Skeletal muscle satellite cell (primary cell): Measurements from ENCODE around the gene ANKLE2.
"Not testable (repeated sequence)": the region's sequence is repeated elsewhere in the genome, so short reads cannot be mapped to it uniquely, and the experiment has no call there.

Experiments used
- H3K27me3 ChIP-seq: 2 replicates; pipeline ENCODE4 v1.7.0; 2013; ENCODE audit warnings: low read length; ENCODE audit not compliant: control insufficient read depth, insufficient read depth
- H3K36me3 ChIP-seq: 2 replicates; pipeline ENCODE4 v1.7.0; 2013; ENCODE audit warnings: mild to moderate bottlenecking, control low read depth, low read length; ENCODE audit not compliant: insufficient read depth
- H3K4me1 ChIP-seq: 2 replicates; pipeline ENCODE4 v1.7.0; 2013; ENCODE audit warnings: low read length; ENCODE audit not compliant: control insufficient read depth, insufficient read depth
- H3K4me2 ChIP-seq: 2 replicates; pipeline ENCODE4 v1.7.0; 2013; ENCODE audit warnings: mild to moderate bottlenecking, low read length
- H3K4me3 ChIP-seq: 2 replicates; pipeline ENCODE4 v1.7.0; 2013; ENCODE audit warnings: low read length
- H3K9ac ChIP-seq: 2 replicates; pipeline ENCODE4 v1.7.0; 2013; ENCODE audit warnings: mild to moderate bottlenecking, low read depth, low read length, moderate library complexity
- H3K9me3 ChIP-seq: replicated peaks from 2 replicates; pipeline ENCODE4 v1.7.0; 2013; ENCODE audit warnings: mild to moderate bottlenecking, control low read depth, low read length

The ANKLE2 gene

DNA sequence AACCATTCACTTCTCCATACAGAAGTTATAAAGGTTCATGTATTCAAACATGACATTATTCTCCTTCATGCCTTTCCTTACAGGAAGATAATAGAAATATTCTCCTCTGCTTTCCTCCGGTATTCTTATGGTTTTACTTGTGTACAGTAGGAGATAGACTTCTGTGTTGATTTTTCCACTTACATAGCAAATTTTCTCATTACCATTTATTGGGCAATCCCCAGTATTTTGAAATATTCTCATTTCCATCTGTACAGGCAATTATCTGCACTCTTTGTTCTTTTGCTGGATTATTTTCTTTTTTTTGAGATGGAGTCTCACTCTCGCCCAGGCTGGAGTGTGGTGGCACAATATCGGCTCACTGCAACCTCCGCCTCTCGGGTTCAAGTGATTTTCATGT is 63.3 kb downstream of the ANKLE2 start:
- no peaks in the 10 kb centered on the region for H3K9me3 ChIP-seq
- H3K4me2 ChIP-seq = no peak overlapping the region
- no peak overlapping the region for H3K9ac ChIP-seq
- no peak overlapping the region for H3K4me3 ChIP-seq
- peaks cover 12% of the 10 kb centered on the region for H3K36me3 ChIP-seq
- no peaks in the 10 kb centered on the region for H3K27me3 ChIP-seq
- H3K4me1 ChIP-seq = peaks cover 8% of the 10 kb centered on the region

DNA sequence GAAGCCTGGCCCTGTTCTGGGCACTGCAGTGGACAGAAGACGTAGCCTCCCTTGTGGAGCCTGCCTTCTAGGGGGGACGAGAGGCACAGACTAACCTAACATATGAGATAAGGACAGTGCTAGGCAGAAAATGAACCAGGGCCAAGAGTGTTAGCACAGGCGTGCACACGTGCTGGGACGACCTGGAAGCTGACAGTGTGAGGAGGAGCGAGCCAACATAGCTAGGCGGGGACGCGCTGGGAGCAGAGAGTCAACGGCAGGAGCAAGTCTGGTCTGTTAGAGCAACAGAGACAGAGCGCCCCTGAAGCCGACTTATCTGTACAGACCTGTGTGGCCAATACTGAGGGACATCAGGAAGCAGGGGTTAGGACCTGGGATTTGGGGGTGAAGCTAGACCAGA is 66.2 kb downstream of the ANKLE2 start:
- peaks cover 9% of the 10 kb centered on the region for H3K36me3 ChIP-seq
- H3K27me3 ChIP-seq = no peaks in the 10 kb centered on the region
- H3K9me3 ChIP-seq = no peaks in the 10 kb centered on the region
- H3K9ac ChIP-seq = no peak overlapping the region
- H3K4me2 ChIP-seq = no peak overlapping the region
- peaks cover 5% of the 10 kb centered on the region for H3K4me1 ChIP-seq
- no peak overlapping the region for H3K4me3 ChIP-seq

DNA sequence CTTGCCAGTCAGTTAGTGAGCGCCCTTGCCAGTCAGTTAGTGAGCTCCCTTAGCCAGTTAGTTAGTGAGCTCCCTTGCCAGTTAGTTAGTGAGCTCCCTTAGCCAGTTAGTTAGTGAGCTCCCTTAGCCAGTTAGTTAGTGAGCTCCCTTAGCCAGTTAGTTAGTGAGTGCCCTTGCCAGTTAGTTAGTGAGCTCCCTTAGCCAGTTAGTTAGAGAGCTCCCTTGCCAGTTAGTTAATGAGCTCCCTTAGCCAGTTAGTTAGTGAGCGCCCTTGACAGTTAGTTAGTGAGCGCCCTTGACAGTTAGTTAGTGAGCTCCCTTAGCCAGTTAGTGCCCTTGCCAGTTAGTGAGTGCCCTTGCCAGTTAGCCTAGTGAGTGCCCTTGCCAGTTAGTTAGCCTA is 66.7 kb downstream of the ANKLE2 start:
- H3K36me3 ChIP-seq, H3K4me3 ChIP-seq, H3K4me2 ChIP-seq, H3K27me3 ChIP-seq, H3K9ac ChIP-seq, H3K4me1 ChIP-seq, H3K9me3 ChIP-seq: not testable (repeated sequence)

DNA sequence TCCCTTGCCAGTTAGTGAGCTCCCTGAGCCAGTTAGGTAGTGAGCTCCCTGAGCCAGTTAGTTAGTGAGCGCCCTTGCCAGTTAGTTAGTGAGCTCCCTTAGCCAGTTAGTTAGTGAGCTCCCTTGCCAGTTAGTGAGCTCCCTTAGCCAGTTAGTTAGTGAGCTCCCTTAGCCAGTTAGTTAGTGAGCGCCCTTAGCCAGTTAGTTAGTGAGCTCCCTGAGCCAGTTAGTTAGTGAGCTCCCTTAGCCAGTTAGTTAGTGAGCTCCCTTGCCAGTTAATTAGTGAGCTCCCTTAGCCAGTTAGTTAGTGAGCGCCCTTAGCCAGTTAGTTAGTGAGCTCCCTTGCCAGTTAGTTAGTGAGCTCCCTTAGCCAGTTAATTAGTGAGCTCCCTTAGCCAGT is 69.6 kb downstream of the ANKLE2 start:
- not testable (repeated sequence) for H3K4me1 ChIP-seq, H3K4me2 ChIP-seq, H3K4me3 ChIP-seq, H3K9ac ChIP-seq, H3K36me3 ChIP-seq, H3K9me3 ChIP-seq, H3K27me3 ChIP-seq

DNA sequence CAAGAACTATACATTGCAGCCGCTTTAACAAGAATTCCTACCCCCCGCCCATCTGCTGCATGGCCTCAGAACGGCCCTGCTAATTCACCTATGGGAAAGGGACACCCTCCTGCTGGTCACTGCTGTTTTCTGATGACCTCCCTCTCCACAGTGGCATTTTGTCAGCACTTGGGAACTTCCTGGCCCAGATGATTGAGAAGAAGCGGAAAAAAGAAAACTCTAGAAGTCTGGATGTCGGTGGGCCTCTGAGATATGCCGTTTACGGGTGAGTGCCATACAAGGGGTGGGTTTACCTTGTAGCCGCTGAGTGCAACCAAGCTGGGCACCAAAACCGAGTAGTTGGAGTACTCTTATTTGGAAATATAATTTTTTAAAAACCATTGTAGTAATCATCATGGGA is 71.5 kb downstream of the ANKLE2 start:
- Histone ChIP-seq H3K9me3 (no peaks in the 10 kb centered on the region), H3K36me3 (no peaks in the 10 kb centered on the region), H3K9ac (no peak overlapping the region), H3K4me3 (no peak overlapping the region), H3K4me2 (no peak overlapping the region), H3K27me3 (no peaks in the 10 kb centered on the region), H3K4me1 (peaks cover 3% of the 10 kb centered on the region)

DNA sequence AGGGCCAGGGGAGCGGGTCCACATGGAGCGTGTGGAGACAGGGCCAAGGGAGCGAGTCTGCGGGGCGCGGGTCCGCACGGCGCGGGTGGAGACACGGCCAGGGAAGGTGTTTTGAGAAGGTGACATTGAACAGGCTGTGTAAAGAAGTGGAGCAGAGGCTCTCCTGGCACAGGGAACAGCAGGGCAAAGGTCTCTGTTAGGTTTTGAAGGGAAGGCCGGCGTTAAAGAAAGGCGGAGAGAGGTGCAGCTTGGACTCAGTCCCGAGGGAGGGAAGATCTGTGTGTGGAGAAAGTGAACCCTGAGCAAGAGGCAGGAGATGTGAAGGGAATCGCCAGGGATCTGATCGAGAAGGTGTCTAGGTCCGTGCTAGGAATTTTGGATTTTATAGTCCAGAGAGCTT is 72.4 kb downstream of the ANKLE2 start:
- Histone ChIP-seq H3K27me3 (no peaks in the 10 kb centered on the region), H3K36me3 (no peaks in the 10 kb centered on the region), H3K4me1 (peaks cover 3% of the 10 kb centered on the region), H3K4me2 (no peak overlapping the region), H3K9me3 (no peaks in the 10 kb centered on the region), H3K4me3 (no peak overlapping the region), H3K9ac (no peak overlapping the region)

DNA sequence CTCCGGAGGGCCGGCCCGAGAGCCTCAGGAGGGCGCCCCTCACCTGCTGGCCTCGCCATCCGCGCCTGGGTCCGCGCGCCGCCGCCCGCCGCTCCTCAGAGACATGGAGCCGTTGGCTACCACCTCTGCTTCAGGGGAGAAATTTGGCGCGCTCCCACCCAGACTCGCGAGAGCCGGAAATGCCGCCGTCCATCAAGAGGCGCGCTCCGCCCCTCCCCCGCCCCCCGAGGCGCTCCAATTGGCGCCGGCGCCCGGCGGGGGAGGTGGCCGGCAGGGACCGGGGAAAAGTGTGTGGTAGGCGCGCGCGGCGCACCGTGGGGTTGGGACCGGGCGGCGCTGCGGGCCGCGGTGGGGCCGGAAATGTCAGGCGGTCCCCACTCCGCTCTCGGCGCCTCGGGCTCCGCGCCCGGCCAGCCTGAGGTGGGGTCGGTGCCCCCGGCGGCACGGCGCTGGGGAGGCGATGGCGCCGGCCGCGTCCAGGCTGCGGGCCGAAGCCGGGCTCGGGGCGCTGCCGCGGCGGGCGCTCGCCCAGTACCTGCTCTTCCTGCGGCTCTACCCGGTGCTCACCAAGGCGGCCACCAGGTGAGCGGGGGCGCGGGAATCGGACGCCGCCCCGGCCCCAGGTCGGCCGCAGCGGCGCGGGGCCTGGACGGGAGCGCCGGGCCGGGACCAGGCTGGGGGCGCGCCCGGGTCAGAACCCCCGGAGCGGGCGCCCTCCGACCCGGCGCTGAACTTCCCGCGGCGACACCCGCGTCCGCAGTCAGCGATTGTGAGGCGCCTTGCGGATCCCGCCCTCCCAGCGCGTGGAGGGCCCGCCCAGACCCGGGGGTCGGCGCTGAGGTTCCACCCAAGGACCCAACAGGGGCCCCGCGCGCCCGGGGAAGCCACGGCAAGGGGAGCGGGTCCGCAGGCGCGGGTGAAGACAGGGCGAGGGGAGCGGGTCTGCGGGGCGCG is 74.1 kb downstream of the ANKLE2 start, which contains the start of the genes POLE and PXMP2:
TSS of gene POLE (minus strand) at position 132 of the 954 bp plus-strand sequence. CDS start at position 105, 27 bp downstream.
TSS of gene PXMP2 (plus strand) at position 377 of the 954 bp plus-strand sequence. CDS start at position 461, 84 bp downstream.
- peak within 1 kb of the TSS; percentile 94 for H3K4me3 ChIP-seq
- peak within 1 kb of the TSS; percentile 82 for H3K4me2 ChIP-seq
- H3K27me3 ChIP-seq = no peaks in the 10 kb centered on the region
- no peaks in the 10 kb centered on the region for H3K36me3 ChIP-seq
- peak within 1 kb of the TSS; percentile 92 for H3K9ac ChIP-seq
- peaks cover 3% of the 10 kb centered on the region for H3K4me1 ChIP-seq
- H3K9me3 ChIP-seq = no peaks in the 10 kb centered on the region

DNA sequence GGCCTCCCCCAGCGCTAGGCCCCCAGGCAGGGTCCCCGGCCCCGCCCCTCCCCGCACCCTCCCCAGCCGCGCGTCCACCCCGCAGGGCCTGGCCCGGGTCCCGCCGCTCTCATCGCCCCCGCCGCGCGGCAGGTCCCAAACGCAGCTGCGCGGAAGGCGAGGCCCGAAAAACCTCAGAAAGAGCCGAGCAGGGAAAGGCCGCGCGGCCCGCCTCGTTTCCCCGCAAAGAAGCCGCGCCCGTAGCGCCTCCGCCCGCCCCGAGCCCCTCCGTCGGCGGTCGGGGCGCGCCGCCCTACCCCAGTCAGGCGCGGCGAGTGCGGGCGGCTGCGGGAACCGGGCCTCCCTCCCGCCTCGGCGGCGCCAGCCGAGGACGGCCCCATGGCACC is 74.8 kb downstream of the ANKLE2 start:
- Histone ChIP-seq H3K27me3 (no peaks in the 10 kb centered on the region), H3K4me1 (peaks cover 3% of the 10 kb centered on the region), H3K36me3 (no peaks in the 10 kb centered on the region), H3K9ac (peak overlapping the region; percentile 92), H3K9me3 (no peaks in the 10 kb centered on the region), H3K4me2 (peak overlapping the region; percentile 82), H3K4me3 (peak overlapping the region; percentile 94)

DNA sequence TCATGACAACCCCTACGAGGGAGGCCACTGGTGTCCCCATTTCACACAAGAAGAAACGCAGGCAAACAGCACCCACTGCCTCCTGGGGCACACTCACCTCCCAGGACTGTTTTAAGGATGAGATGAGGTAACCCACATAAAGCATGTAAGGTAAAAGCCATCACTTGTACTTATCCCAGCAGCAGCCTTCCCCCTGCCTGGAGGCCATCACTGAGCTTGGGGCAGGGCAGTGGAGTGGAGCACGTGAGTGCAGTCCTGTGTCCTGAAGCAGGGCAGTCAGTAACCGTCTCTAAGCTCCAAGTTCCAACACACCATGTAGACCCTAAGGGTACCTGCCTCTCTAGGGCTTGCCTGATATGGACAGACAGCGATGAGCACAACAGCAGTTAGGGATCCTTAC is 76.2 kb downstream of the ANKLE2 start:
- H3K4me2 ChIP-seq = peak overlapping the region; percentile 82
- H3K27me3 ChIP-seq = no peaks in the 10 kb centered on the region
- H3K9me3 ChIP-seq = no peaks in the 10 kb centered on the region
- H3K36me3 ChIP-seq = no peaks in the 10 kb centered on the region
- H3K4me1 ChIP-seq = peaks cover 3% of the 10 kb centered on the region
- no peak overlapping the region for H3K4me3 ChIP-seq
- H3K9ac ChIP-seq = no peak overlapping the region

DNA sequence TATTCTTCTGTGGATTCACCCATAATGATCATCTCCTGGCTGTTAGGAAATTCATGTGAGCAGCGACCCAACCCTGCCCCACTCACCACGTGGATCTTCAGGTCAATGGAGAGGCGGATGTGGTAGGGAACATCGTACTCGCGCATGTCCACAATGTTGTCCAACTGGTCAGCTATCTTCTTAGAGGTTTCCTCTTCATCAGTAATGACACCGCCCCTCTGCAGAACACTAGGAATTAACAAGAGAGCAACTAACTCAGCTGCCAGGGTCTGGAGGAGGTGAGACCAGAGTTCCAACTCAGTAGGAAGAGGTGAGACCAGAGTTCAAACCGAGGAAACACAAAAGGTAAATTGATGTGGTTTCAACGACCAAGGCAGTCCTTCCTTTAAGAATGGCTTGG is 84.1 kb downstream of the ANKLE2 start:
- H3K9ac ChIP-seq = no peak overlapping the region
- no peaks in the 10 kb centered on the region for H3K9me3 ChIP-seq
- H3K27me3 ChIP-seq = no peaks in the 10 kb centered on the region
- peaks cover 39% of the 10 kb centered on the region for H3K36me3 ChIP-seq
- no peaks in the 10 kb centered on the region for H3K4me1 ChIP-seq
- H3K4me2 ChIP-seq = no peak overlapping the region
- no peak overlapping the region for H3K4me3 ChIP-seq

DNA sequence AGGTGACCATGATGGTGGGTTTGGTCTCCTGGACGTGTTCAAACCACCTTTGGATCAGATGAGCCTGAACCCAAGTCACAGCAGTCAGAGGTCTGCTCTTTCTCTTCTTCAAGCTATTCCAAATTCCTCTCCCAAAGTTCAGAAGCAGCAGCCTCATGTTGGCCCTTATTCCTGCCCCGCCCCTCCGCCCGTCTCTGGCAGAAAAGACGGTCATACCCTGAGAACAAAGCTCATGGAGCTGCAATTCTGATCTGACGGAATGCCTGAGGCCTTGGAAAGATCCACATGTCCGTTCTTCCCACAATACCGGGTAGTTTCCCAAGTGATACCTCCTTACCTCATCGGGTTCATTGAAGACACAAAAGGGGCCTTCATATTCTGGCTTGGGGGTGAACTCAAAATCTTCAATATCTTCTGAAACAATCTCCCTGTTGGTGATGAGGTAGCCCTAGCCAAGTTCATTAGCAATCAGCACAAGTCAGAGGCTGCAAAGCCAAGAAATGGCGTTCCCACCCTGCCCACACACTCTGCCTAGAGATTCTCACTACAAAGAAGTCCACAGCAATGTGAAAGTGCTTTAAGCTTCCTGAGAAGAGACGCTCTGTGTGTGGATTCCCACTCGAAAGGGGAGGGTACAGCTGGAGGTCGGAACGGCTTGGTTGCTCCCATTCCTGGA is 85.7 kb downstream of the ANKLE2 start:
- Histone ChIP-seq H3K4me3 (no peak overlapping the region), H3K36me3 (peaks cover 41% of the 10 kb centered on the region), H3K4me1 (no peaks in the 10 kb centered on the region)

More for the DNA sequence above, 85.7 kb downstream of the ANKLE2 start:
- Histone ChIP-seq H3K9me3 (no peaks in the 10 kb centered on the region), H3K27me3 (no peaks in the 10 kb centered on the region), H3K9ac (no peak overlapping the region), H3K4me2 (no peak overlapping the region)
